Glutamatergic neuron (in vitro differentiated cells): Measurements from ENCODE around the gene KIAA1671. TPM values are rescaled to one million over a fixed set of nuclear protein-coding genes. Genes with fewer than 3 reads are reported as not detected.

Experiments
- DNase-seq: peaks from one replicate; pipeline ENCODE4 v3.0.0; 2022
- H3K27ac Mint-ChIP-seq: one replicate; pipeline ENCODE4 v1.8.0; 2020; ENCODE audit warnings: mild to moderate bottlenecking, mixed read lengths, inconsistent platforms; ENCODE audit not compliant: unreplicated experiment
- H3K27me3 Mint-ChIP-seq: one replicate; pipeline ENCODE4 v1.8.0; 2020; ENCODE audit warnings: mild to moderate bottlenecking, moderate library complexity, mixed read lengths, inconsistent platforms; ENCODE audit not compliant: unreplicated experiment
- H3K36me3 Mint-ChIP-seq: one replicate; pipeline ENCODE4 v1.8.0; 2020; ENCODE audit warnings: mild to moderate bottlenecking, mixed read lengths, inconsistent platforms; ENCODE audit not compliant: unreplicated experiment
- H3K4me1 Mint-ChIP-seq: one replicate; pipeline ENCODE4 v1.8.0; 2020; ENCODE audit warnings: mild to moderate bottlenecking, low read depth, mixed read lengths, inconsistent platforms; ENCODE audit not compliant: unreplicated experiment
- H3K4me3 Mint-ChIP-seq: one replicate; pipeline ENCODE4 v1.8.0; 2020; ENCODE audit warnings: mild to moderate bottlenecking, mixed read lengths, inconsistent platforms; ENCODE audit not compliant: unreplicated experiment
- H3K9me3 Mint-ChIP-seq: one replicate; pipeline ENCODE4 v1.8.0; 2020; ENCODE audit warnings: mild to moderate bottlenecking, moderate library complexity, mixed read lengths, inconsistent platforms; ENCODE audit not compliant: unreplicated experiment
- total RNA-seq: library from RNA; stranded (reverse); fragmentation: NEBNext Ultra II Directional; extraction: Animal tissue kit (Norgen Biotek cat#: 25700); gene quantifications from one replicate; pipeline ENCODE4 v1.2.1, GENCODE V29; 2021; ENCODE audit not compliant: unreplicated experiment
- TF ChIP-seq, protein P1 (sequence below): fragments of 200-600 bp; sonication (generic); IDR thresholded peaks from one replicate; pipeline ENCODE4 v1.5.0; 2021; ENCODE audit not compliant: partially characterized antibody, unreplicated experiment

The KIAA1671 gene
- total RNA-seq, 1 donor from 2014 or later = 15.3 TPM

DNA sequence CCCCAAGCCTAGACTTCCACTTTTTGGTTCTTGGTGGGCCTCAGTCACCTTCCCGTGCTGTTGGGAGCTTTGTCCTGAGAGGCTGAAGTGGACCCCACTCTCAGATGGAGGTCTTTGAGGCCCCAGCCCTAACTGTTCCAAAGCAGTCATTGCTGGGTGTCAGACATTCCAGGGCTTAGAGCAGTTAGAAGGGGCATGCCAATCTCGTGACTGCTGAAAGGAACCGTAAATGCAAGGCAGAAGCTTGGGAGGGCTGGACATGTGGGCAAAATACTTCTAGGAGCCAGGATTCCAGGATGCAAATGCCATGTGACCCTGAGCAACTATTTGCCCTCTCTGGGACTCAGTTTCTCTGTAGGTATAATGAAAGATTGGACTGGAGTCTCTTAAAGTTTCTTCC lies 128.3 kb downstream of the KIAA1671 start:
- no peak overlapping the region for H3K27ac Mint-ChIP-seq
- H3K4me1 Mint-ChIP-seq = peaks cover 13% of the 10 kb centered on the region
- TF ChIP-seq, protein P1, sequence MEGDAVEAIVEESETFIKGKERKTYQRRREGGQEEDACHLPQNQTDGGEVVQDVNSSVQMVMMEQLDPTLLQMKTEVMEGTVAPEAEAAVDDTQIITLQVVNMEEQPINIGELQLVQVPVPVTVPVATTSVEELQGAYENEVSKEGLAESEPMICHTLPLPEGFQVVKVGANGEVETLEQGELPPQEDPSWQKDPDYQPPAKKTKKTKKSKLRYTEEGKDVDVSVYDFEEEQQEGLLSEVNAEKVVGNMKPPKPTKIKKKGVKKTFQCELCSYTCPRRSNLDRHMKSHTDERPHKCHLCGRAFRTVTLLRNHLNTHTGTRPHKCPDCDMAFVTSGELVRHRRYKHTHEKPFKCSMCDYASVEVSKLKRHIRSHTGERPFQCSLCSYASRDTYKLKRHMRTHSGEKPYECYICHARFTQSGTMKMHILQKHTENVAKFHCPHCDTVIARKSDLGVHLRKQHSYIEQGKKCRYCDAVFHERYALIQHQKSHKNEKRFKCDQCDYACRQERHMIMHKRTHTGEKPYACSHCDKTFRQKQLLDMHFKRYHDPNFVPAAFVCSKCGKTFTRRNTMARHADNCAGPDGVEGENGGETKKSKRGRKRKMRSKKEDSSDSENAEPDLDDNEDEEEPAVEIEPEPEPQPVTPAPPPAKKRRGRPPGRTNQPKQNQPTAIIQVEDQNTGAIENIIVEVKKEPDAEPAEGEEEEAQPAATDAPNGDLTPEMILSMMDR = no peak
- DNase-seq = no peak
- H3K9me3 Mint-ChIP-seq = peaks cover 5% of the 10 kb centered on the region
- H3K4me3 Mint-ChIP-seq = no peak overlapping the region
- no peaks in the 10 kb centered on the region for H3K36me3 Mint-ChIP-seq
- peaks cover under 1% of the 10 kb centered on the region for H3K27me3 Mint-ChIP-seq

DNA sequence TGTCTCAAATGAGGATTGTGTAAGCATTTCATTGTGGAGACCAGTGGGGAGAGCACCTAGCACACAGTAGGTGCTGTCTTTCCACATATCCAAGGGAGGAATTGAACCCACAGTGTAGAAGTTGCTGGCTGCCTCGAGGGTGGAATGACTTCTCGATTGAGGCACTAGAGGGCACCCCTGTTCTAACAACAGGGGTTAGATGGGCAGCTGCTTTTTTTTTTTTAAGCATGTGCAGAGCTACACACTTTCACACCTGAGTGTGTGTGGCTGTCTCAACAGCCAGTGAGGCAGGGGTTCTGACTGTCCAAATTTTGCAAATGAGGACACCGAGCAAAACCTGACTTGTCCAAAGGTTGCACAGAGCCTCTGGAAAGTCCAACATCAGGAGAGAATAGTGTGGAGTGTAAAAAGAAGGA lies 128.9 kb downstream of the KIAA1671 start:
- no peaks in the 10 kb centered on the region for H3K36me3 Mint-ChIP-seq
- peak; percentile 56 for DNase-seq
- H3K4me1 Mint-ChIP-seq = peaks cover 17% of the 10 kb centered on the region
- H3K4me3 Mint-ChIP-seq = no peak overlapping the region
- peaks cover 6% of the 10 kb centered on the region for H3K27me3 Mint-ChIP-seq
- H3K27ac Mint-ChIP-seq = peak overlapping the region; percentile 77
- peaks cover 9% of the 10 kb centered on the region for H3K9me3 Mint-ChIP-seq
- TF ChIP-seq, protein P1 = no peak

DNA sequence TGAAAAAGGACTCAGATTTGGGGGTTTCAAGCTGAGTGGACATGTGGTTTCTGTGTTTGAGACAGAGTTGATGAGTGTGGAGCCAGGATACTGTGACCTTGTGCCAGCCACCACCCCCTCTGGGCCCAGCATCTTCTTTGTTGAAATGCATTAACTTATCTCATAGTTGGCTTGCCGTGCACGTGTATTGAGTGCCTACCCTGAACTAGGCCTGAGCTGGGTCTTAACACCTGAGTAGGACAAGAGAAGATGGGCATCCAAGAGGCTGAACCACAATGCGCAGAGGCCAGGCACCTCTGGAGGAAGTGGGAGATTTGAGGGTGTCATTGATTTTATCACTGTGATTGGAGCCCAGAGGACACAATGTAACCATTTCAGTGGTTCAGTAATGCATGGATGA lies 129.6 kb downstream of the KIAA1671 start:
- peaks cover 12% of the 10 kb centered on the region for H3K27me3 Mint-ChIP-seq

DNA sequence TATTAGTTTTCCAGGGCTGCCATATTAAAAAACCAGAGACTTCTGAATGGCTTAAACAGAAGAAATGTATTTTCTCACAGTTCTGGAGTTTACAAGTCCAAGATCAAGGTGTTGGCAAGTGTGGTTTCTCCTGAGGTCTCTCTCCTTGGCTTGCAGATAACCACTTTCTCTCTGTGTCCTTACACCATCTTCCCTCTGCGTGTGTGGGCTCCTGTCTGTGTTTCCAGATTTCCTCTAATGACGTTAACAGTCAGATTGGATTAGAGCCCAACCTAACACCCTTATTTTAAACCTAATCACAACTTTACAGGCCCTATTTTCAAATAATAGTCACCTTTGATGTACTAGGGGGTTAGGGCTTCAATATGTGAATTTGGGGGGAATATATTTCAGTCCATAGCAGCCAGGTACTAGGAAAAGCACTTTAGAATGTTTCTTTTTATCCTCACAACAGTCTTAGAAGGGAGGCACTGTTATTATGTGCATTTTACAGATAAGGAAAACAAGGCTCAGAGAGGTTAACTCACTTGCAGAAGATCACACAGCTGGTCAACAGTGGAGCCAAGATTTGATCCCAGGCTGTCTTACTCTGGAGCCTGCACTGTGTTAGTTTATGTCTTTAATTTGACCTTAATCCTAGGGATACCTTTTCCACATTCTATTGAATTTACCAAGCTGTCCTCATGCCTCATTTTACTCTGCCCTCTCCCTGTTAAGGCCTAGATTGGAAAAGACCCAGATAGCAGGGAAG lies 130.7 kb downstream of the KIAA1671 start:
- Mint-ChIP-seq H3K27ac (no peak overlapping the region), H3K4me3 (no peak overlapping the region), H3K27me3 (peaks cover 13% of the 10 kb centered on the region), H3K9me3 (peaks cover 11% of the 10 kb centered on the region), H3K36me3 (no peaks in the 10 kb centered on the region), H3K4me1 (peaks cover 19% of the 10 kb centered on the region)
- DNase-seq = no peak
- TF ChIP-seq, protein P1 = no peak

More for the DNA sequence above, 129.6 kb downstream of the KIAA1671 start:
- no peak for DNase-seq
- Mint-ChIP-seq H3K36me3 (no peaks in the 10 kb centered on the region), H3K9me3 (peaks cover 11% of the 10 kb centered on the region), H3K4me1 (peaks cover 21% of the 10 kb centered on the region), H3K4me3 (no peak overlapping the region), H3K27ac (no peak overlapping the region)
- TF ChIP-seq, protein P1 = no peak

DNA sequence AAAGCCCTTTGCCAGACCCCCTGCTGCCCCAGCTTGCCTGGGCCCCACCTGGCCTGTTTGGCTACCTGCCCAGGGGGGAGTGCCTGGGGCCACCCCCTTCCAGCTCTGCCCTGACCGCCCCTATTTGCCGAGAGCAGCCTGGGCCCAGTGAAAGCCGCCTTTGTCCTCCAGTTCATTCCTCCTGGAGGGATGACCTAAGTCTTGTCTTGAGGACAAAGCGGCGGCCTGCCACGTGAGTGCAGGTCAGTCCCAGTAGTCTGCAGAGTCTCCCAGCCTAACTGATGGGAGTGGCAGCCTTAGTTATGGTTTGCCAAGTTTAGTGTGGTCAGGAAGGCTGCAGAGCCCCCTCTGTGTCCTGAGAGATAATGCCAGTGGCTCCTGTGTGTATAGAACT lies 131.3 kb downstream of the KIAA1671 start:
- Mint-ChIP-seq H3K9me3 (peaks cover 13% of the 10 kb centered on the region), H3K4me3 (no peak overlapping the region), H3K27ac (no peak overlapping the region), H3K36me3 (no peaks in the 10 kb centered on the region), H3K4me1 (peaks cover 19% of the 10 kb centered on the region), H3K27me3 (peaks cover 13% of the 10 kb centered on the region)
- TF ChIP-seq, protein P1 = no peak
- no peak for DNase-seq
